ENCODE data around the gene OPN3.
A peak's percentile ranks its signal among the peaks of the same experiment; 100 is the strongest.

OPN3 gene

DNA sequence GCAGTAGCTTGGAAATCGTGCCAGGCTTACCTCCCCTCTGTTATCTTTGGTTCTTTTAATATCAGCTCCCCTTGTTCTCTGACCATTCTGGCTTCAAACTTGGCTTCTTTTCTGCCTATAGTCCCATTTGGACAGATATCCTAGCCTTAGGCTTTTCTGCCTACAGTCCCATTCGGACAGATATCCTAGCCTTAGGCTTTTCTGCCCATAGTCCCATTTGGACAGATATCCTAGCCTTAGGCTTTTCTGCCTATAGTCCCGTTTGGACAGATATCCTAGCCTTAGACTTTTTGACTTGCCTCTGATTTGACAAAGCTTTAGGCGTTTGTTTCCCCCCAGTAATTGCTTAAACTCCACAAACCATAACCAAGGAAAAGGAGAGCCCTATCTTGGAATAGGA is 25.6 kb downstream of the OPN3 start:
- Histone ChIP-seq H3K27me3 (replicated peaks; ENCODE audit: control insufficient read depth, insufficient read depth, low read length) (no peaks in the 10 kb centered on the region), H3K4me3 (replicated peaks; ENCODE audit: low read depth, low read length) (no peak overlapping the region), H3K36me3 (ENCODE audit: control insufficient read depth, insufficient read depth, low read length) (no peaks in the 10 kb centered on the region)
- DNase-seq (ENCODE audit: extremely low read depth, insufficient read length): no peak
- TF ChIP-seq, protein P1, sequence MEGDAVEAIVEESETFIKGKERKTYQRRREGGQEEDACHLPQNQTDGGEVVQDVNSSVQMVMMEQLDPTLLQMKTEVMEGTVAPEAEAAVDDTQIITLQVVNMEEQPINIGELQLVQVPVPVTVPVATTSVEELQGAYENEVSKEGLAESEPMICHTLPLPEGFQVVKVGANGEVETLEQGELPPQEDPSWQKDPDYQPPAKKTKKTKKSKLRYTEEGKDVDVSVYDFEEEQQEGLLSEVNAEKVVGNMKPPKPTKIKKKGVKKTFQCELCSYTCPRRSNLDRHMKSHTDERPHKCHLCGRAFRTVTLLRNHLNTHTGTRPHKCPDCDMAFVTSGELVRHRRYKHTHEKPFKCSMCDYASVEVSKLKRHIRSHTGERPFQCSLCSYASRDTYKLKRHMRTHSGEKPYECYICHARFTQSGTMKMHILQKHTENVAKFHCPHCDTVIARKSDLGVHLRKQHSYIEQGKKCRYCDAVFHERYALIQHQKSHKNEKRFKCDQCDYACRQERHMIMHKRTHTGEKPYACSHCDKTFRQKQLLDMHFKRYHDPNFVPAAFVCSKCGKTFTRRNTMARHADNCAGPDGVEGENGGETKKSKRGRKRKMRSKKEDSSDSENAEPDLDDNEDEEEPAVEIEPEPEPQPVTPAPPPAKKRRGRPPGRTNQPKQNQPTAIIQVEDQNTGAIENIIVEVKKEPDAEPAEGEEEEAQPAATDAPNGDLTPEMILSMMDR (IDR thresholded peaks at IDR 0.05; ENCODE audit: insufficient read depth, low read length, poor library complexity, severe bottlenecking): no peak

DNA sequence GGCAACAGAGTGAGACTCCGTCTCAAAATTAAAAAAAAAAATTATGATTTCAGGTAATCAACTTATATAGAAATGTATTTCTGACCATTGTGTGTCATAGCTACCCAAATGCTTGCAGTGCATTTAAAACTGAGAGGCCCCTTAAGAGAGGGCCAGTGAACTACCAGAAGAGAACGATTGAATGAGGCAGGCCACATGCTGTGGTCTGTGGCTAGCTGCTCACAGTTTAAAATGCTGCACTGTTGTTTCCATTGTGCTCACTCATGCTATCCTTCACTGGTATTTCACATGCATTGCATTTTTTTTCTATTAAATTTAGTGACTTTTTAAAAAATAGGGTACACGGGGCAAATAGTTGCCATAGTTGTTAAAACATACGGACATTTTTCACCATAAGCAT is 26.0 kb downstream of the OPN3 start:
- no peak for DNase-seq (ENCODE audit: extremely low read depth, insufficient read length)
- Histone ChIP-seq H3K36me3 (ENCODE audit: control insufficient read depth, insufficient read depth, low read length) (no peaks in the 10 kb centered on the region), H3K27me3 (replicated peaks; ENCODE audit: control insufficient read depth, insufficient read depth, low read length) (no peaks in the 10 kb centered on the region), H3K4me3 (replicated peaks; ENCODE audit: low read depth, low read length) (no peak overlapping the region)
- TF ChIP-seq, protein P1 (IDR thresholded peaks at IDR 0.05; ENCODE audit: insufficient read depth, low read length, poor library complexity, severe bottlenecking): no peak

DNA sequence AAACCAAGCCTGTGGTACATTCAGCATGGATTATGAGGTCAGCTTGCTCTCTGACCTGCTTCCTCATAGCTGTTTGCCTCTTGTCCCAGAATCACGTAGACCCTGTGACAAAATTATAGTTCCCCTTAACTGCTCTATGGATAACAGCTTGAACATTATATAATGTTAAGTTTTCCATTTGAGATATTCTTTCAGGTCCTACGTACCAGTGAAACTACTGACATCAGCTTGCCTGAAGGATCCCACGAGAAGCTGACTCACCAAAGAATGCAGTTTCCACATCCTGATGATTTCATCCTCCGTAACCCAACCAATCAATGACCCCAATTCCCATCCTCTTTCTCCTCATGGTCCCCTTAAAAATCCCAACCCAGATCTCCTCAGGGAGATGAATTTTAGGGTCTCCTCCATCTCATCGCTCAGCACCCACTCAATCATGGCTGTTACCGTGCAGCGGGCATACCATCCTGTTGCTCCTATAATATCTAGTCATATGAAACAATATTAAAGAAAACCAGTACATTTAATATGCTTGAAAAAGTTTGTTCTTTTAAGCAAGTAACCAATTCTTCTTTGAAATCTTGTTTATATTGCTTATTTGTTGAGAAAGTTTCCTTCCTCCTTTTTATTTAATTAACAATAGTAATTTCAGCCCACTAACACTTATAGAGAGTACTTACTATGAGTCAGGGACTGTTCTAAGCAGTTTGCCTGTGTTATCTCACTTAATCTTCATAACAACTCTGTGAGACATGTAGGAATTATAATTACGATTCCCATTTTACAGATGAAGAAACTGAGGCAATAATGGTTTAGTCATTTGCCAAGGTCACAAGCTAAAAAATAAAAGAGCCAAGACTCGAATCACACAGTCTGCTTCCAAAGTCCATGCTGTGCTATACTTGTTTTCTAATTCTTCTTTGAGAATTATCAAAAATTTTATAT is 27.4 kb downstream of the OPN3 start:
- no peak for DNase-seq (ENCODE audit: extremely low read depth, insufficient read length)
- TF ChIP-seq, protein P1 (IDR thresholded peaks at IDR 0.05; ENCODE audit: insufficient read depth, low read length, poor library complexity, severe bottlenecking): no peak

DNA sequence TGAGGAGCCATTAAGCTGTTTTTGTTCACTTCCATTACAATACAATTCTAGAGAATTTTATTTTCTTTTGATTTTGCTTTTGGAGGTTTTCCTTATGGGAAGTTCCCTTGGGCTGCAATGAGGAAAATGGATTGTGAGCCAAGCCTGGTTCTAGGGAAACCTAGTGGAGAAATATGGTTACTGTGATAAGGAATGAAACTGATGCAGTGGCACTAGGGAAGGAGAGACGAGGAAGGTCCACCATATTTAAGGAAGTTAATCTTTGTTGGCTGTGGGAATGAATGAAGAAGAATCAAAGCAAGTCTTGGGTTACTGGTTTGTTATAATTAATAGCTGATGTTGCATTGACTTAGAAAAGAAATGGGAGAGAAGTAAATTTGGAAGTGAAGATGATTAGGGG is 28.4 kb downstream of the OPN3 start:
- Histone ChIP-seq H3K27me3 (replicated peaks; ENCODE audit: control insufficient read depth, insufficient read depth, low read length) (no peaks in the 10 kb centered on the region), H3K36me3 (ENCODE audit: control insufficient read depth, insufficient read depth, low read length) (no peaks in the 10 kb centered on the region), H3K4me3 (replicated peaks; ENCODE audit: low read depth, low read length) (no peak overlapping the region)
- TF ChIP-seq, protein P1 (IDR thresholded peaks at IDR 0.05; ENCODE audit: insufficient read depth, low read length, poor library complexity, severe bottlenecking): no peak
- DNase-seq (ENCODE audit: extremely low read depth, insufficient read length): no peak

More for the DNA sequence above, 27.4 kb downstream of the OPN3 start:
- no peaks in the 10 kb centered on the region for H3K36me3 ChIP-seq (ENCODE audit: control insufficient read depth, insufficient read depth, low read length)
- no peak overlapping the region for H3K4me3 ChIP-seq (replicated peaks; ENCODE audit: low read depth, low read length)
- no peaks in the 10 kb centered on the region for H3K27me3 ChIP-seq (replicated peaks; ENCODE audit: control insufficient read depth, insufficient read depth, low read length)

DNA sequence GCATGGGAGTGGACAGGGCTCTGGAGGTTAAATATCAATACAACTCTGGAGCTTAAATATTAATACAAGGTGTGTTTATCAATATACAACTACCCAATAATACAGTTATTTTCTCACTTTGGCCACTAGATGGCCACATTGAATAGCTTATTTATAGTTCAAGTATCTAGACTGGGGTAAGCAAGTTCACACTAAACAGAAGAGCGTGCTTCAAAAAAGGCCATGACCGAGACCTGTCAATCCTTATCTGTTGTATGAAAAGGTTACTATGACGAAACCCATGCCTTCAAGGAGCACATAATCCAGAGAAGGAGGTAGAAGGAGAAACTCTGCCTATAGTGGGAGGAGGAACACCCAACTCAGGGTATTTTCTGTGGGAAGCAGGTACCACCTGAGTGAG is 29.1 kb downstream of the OPN3 start:
- H3K4me3 ChIP-seq (replicated peaks; ENCODE audit: low read depth, low read length): no peak overlapping the region
- H3K27me3 ChIP-seq (replicated peaks; ENCODE audit: control insufficient read depth, insufficient read depth, low read length): no peaks in the 10 kb centered on the region
- no peaks in the 10 kb centered on the region for H3K36me3 ChIP-seq (ENCODE audit: control insufficient read depth, insufficient read depth, low read length)
- peak; percentile 56 for DNase-seq (ENCODE audit: extremely low read depth, insufficient read length)
- TF ChIP-seq, protein P1 (IDR thresholded peaks at IDR 0.05; ENCODE audit: insufficient read depth, low read length, poor library complexity, severe bottlenecking): peak; percentile 55
